Measurements from ENCODE around the gene STX5. TPM values are rescaled to one million over a fixed set of nuclear protein-coding genes. Genes with fewer than 3 reads are reported as not detected.
A peak's percentile ranks its signal among the peaks of the same experiment; 100 is the strongest.

Gene STX5
- total RNA-seq, 2 experiments from 2014 or later, result 30.6 to 41.0 TPM

DNA sequence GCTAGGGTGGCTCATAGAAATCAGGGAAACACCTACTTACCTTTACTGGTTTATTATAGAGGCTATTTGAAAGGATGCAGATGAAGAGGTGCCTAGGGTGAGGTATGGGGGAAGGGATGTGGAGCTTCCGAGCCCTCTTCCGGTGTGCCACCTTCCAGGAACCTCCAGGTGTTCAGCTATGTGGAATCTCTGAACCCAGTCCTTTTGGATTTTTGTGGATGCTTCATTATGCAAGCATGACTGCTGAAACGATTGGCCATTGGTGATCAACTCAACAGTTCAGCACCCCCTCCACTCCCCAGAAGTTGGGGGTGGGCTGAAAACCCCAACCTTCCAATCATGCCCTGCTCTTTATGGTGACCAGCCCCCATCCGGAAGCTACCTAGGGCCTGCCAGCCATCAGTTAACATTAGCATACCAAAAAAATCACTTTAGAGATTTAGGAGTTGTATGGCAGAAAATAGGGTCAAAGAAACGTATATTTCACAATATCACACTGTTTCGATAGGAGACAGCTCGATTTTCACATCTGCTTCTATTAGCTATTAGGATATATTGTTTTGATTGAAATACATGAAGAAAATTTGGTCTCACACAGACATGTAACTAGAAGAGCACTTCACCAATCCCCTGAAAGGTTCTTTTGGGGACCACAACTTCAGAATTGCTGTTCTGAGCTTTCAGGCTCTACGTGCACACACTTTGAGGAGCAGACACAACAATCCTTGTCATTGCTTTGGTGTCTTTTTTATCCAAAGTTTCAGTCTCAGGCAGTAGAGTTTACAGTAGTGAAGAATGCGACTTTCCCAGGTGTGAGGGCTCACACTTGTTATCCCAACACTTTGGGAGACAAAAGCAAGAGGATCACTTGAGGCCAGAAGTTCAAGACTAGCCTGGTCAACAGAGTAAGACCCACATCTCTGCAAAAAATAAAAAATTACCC is 73.7 kb downstream of the STX5 start:
- no peak overlapping the region for H3K27ac ChIP-seq (ENCODE audit: low read depth, low read length, poor library complexity, severe bottlenecking)
- POLR2A ChIA-PET, result interaction anchor here (0.6 to 1.4 kb wide), 4 partner anchors 10 to 99 kb away, joined by 3 to 8 read pairs (median 4); partner anchors contain the start of gene TAF6L
- no peak for DNase-seq (ENCODE audit: low spot score)
- peaks cover 5% of the 10 kb centered on the region; the same call in 1 of the 2 replicates for H3K36me3 ChIP-seq (ENCODE audit: insufficient read depth, low read length)
- H3K9me2 ChIP-seq (ENCODE audit: insufficient read depth, low read length), result no peaks in the 10 kb centered on the region
- CTCF ChIA-PET (ENCODE audit: unreplicated experiment), result interaction anchor here (0.5 kb wide), 2 partner anchors 72 to 213 kb away, joined by 9 to 13 read pairs; no protein-coding TSS in a partner anchor
- BruUV-seq (replicated peaks), result no TSS peak
- TF ChIP-seq EZH2phosphoT487 (IDR thresholded peaks at IDR 0.05; ENCODE audit: borderline replicate concordance, low read depth, low read length), result no peak
- TF ChIP-seq, protein P1, sequence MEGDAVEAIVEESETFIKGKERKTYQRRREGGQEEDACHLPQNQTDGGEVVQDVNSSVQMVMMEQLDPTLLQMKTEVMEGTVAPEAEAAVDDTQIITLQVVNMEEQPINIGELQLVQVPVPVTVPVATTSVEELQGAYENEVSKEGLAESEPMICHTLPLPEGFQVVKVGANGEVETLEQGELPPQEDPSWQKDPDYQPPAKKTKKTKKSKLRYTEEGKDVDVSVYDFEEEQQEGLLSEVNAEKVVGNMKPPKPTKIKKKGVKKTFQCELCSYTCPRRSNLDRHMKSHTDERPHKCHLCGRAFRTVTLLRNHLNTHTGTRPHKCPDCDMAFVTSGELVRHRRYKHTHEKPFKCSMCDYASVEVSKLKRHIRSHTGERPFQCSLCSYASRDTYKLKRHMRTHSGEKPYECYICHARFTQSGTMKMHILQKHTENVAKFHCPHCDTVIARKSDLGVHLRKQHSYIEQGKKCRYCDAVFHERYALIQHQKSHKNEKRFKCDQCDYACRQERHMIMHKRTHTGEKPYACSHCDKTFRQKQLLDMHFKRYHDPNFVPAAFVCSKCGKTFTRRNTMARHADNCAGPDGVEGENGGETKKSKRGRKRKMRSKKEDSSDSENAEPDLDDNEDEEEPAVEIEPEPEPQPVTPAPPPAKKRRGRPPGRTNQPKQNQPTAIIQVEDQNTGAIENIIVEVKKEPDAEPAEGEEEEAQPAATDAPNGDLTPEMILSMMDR (conservative IDR thresholded peaks at IDR 0.05; ENCODE audit: low read length), result no peak
- H3K4me1 ChIP-seq (ENCODE audit: insufficient read depth, low read length, poor library complexity, severe bottlenecking), result peaks cover 27% of the 10 kb centered on the region
- intact Hi-C loops (cut with micrococcal nuclease; ENCODE audit: unreplicated experiment), result no loop called here
- H3K4me2 ChIP-seq (ENCODE audit: low read length), result no peak overlapping the region
- peaks cover 17% of the 10 kb centered on the region; the same call in 1 of the 2 replicates for H3K79me2 ChIP-seq (ENCODE audit: insufficient read depth, low read depth, low read length)
- no peaks in the 10 kb centered on the region for H4K20me1 ChIP-seq (ENCODE audit: insufficient read depth, low read length)
- no peak overlapping the region for H3K4me3 ChIP-seq (ENCODE audit: low read depth, low read length, poor library complexity, severe bottlenecking)
- H2AFZ ChIP-seq (ENCODE audit: low read length), result peak overlapping the region; percentile 1; the same call in 1 of the 2 replicates
- H3K9me3 ChIP-seq (ENCODE audit: low read length), result no peaks in the 10 kb centered on the region

Small RNAs within 50 kb of the gene (microRNA-seq; reads per million reads assigned to microRNA genes)
- gene MIR6514 (ENCODE audit: borderline replicate concordance) (not detected), gene MIR6748 (ENCODE audit: borderline replicate concordance) (not detected)

Small RNAs within 50 kb of the gene (small RNA-seq; reads per million reads assigned to genes)
- gene MIR6514, result not detected
- gene RF00099, result not detected
- not detected for gene RNU6-118P
- gene SNORD22, result not detected
- gene SNORD26, result not detected
- gene SNORD27, result not detected
- not detected for gene SNORD28
- 66.7 reads per million, percentile 99 among the genes with 10 or more reads in this experiment for gene SNORD30

Other genes starting within 250 kb of the STX5 start
- gene TUT1, start 240.5 kb downstream of the STX5 start, total RNA-seq (2014; rRNA removed; shearing (Covaris generic)), result 15.6 and 22.5 TPM in 2 replicates
- gene TUT1, start 240.5 kb downstream of the STX5 start, total RNA-seq (2022), result 38.2 and 40.4 TPM in 2 replicates
- 130 and 133 TPM in 2 replicates for gene MTA2, start 230.2 kb downstream of the STX5 start, total RNA-seq (2014; rRNA removed; shearing (Covaris generic))
- gene MTA2, start 230.2 kb downstream of the STX5 start, total RNA-seq (2022), result 162 and 174 TPM in 2 replicates
- 41.2 and 52.8 TPM in 2 replicates for gene EML3, start 219.3 kb downstream of the STX5 start, total RNA-seq (2014; rRNA removed; shearing (Covaris generic))
- 81.6 and 92.6 TPM in 2 replicates for gene EML3, start 219.3 kb downstream of the STX5 start, total RNA-seq (2022)
- 0.69 and 1.1 TPM in 2 replicates for gene ROM1, start 218.8 kb downstream of the STX5 start, total RNA-seq (2014; rRNA removed; shearing (Covaris generic))
- 1.2 and 2.5 TPM in 2 replicates for gene ROM1, start 218.8 kb downstream of the STX5 start, total RNA-seq (2022)
- 55.8 and 74.3 TPM in 2 replicates for gene B3GAT3, start 210.1 kb downstream of the STX5 start, total RNA-seq (2014; rRNA removed; shearing (Covaris generic))
- 66.2 and 71.3 TPM in 2 replicates for gene B3GAT3, start 210.1 kb downstream of the STX5 start, total RNA-seq (2022)
- 91.4 and 108 TPM in 2 replicates for gene GANAB, start 185.4 kb downstream of the STX5 start, total RNA-seq (2014; rRNA removed; shearing (Covaris generic))
- 205 and 217 TPM in 2 replicates for gene GANAB, start 185.4 kb downstream of the STX5 start, total RNA-seq (2022)
- gene INTS5, start 178.7 kb downstream of the STX5 start, total RNA-seq (2014; rRNA removed; shearing (Covaris generic)), result 22.5 and 25.5 TPM in 2 replicates
- 22.1 and 25.1 TPM in 2 replicates for gene INTS5, start 178.7 kb downstream of the STX5 start, total RNA-seq (2022)
- gene C11orf98, start 166.8 kb downstream of the STX5 start, total RNA-seq (2014; rRNA removed; shearing (Covaris generic)), result 148 and 194 TPM in 2 replicates
- gene C11orf98, start 166.8 kb downstream of the STX5 start, total RNA-seq (2022), result 84.4 and 105 TPM in 2 replicates
- 88.4 and 90.8 TPM in 2 replicates for gene CSKMT, start 166.7 kb downstream of the STX5 start, total RNA-seq (2014; rRNA removed; shearing (Covaris generic))
- 52.6 and 80.1 TPM in 2 replicates for gene CSKMT, start 166.7 kb downstream of the STX5 start, total RNA-seq (2022)
- gene UQCC3, start 160.4 kb downstream of the STX5 start, total RNA-seq (2014; rRNA removed; shearing (Covaris generic)), result 40.0 and 40.3 TPM in 2 replicates
- 13.1 and 15.5 TPM in 2 replicates for gene UQCC3, start 160.4 kb downstream of the STX5 start, total RNA-seq (2022)
- 7.1 and 9.3 TPM in 2 replicates for gene LBHD1, start 159.8 kb downstream of the STX5 start, total RNA-seq (2014; rRNA removed; shearing (Covaris generic))
- gene LBHD1, start 159.8 kb downstream of the STX5 start, total RNA-seq (2022), result 22.3 and 22.8 TPM in 2 replicates
- 101 and 123 TPM in 2 replicates for gene UBXN1, start 153.0 kb downstream of the STX5 start, total RNA-seq (2014; rRNA removed; shearing (Covaris generic))
- 129 and 140 TPM in 2 replicates for gene UBXN1, start 153.0 kb downstream of the STX5 start, total RNA-seq (2022)
- gene LRRN4CL, start 142.5 kb downstream of the STX5 start, total RNA-seq (2014; rRNA removed; shearing (Covaris generic)), result 0.79 and 1.3 TPM in 2 replicates
- 0.65 TPM in 2 replicates for gene LRRN4CL, start 142.5 kb downstream of the STX5 start, total RNA-seq (2022)
- gene BSCL2, start 124.6 kb downstream of the STX5 start, total RNA-seq (2014; rRNA removed; shearing (Covaris generic)), result 20.7 and 21.6 TPM in 2 replicates
- 46.2 and 46.7 TPM in 2 replicates for gene BSCL2, start 124.6 kb downstream of the STX5 start, total RNA-seq (2022)
- gene GNG3, start 124.4 kb downstream of the STX5 start, total RNA-seq (2014; rRNA removed; shearing (Covaris generic)), result not detected in 2 replicates
- not detected in 2 replicates for gene GNG3, start 124.4 kb downstream of the STX5 start, total RNA-seq (2022)
- gene HNRNPUL2, start 104.6 kb downstream of the STX5 start, total RNA-seq (2014; rRNA removed; shearing (Covaris generic)), result 8.3 and 19.2 TPM in 2 replicates
- gene HNRNPUL2, start 104.6 kb downstream of the STX5 start, total RNA-seq (2022), result 59.2 and 64.4 TPM in 2 replicates
- 36.7 and 51.7 TPM in 2 replicates for gene TTC9C, start 103.6 kb downstream of the STX5 start, total RNA-seq (2014; rRNA removed; shearing (Covaris generic))
- 70.2 and 75.1 TPM in 2 replicates for gene TTC9C, start 103.6 kb downstream of the STX5 start, total RNA-seq (2022)
- 11.1 and 11.8 TPM in 2 replicates for gene ZBTB3, start 77.9 kb downstream of the STX5 start, total RNA-seq (2014; rRNA removed; shearing (Covaris generic))
- gene ZBTB3, start 77.9 kb downstream of the STX5 start, total RNA-seq (2022), result 10.7 and 11.3 TPM in 2 replicates
- 108 and 118 TPM in 2 replicates for gene POLR2G, start 70.5 kb downstream of the STX5 start, total RNA-seq (2014; rRNA removed; shearing (Covaris generic))
- gene POLR2G, start 70.5 kb downstream of the STX5 start, total RNA-seq (2022), result 115 and 118 TPM in 2 replicates
- 23.7 and 26.1 TPM in 2 replicates for gene TAF6L, start 60.7 kb downstream of the STX5 start, total RNA-seq (2014; rRNA removed; shearing (Covaris generic))
- gene TAF6L, start 60.7 kb downstream of the STX5 start, total RNA-seq (2022), result 24.1 and 29.9 TPM in 2 replicates
- 22.8 and 33.1 TPM in 2 replicates for gene TMEM179B, start 44.6 kb downstream of the STX5 start, total RNA-seq (2014; rRNA removed; shearing (Covaris generic))
- 18.6 and 21.5 TPM in 2 replicates for gene TMEM179B, start 44.6 kb downstream of the STX5 start, total RNA-seq (2022)
- 32.6 and 42.9 TPM in 2 replicates for gene TMEM223, start 40.0 kb downstream of the STX5 start, total RNA-seq (2014; rRNA removed; shearing (Covaris generic))
- 15.8 and 24.4 TPM in 2 replicates for gene TMEM223, start 40.0 kb downstream of the STX5 start, total RNA-seq (2022)
- gene NXF1, start 26.6 kb downstream of the STX5 start, total RNA-seq (2014; rRNA removed; shearing (Covaris generic)), result 35.1 and 53.3 TPM in 2 replicates
- 50.5 and 62.0 TPM in 2 replicates for gene NXF1, start 26.6 kb downstream of the STX5 start, total RNA-seq (2022)
- gene TEX54, start 790 bp upstream of the STX5 start, total RNA-seq (2014; rRNA removed; shearing (Covaris generic)), result 1.0 TPM in 1 of 2 replicates, not detected in the other
- gene TEX54, start 790 bp upstream of the STX5 start, total RNA-seq (2022), result 0.89 TPM in 1 of 2 replicates, not detected in the other
- gene WDR74, start 7.5 kb upstream of the STX5 start, total RNA-seq (2014; rRNA removed; shearing (Covaris generic)), result 139 and 169 TPM in 2 replicates
- gene WDR74, start 7.5 kb upstream of the STX5 start, total RNA-seq (2022), result 85.0 and 98.4 TPM in 2 replicates
- gene SLC3A2, start 48.8 kb upstream of the STX5 start, total RNA-seq (2014; rRNA removed; shearing (Covaris generic)), result 289 and 291 TPM in 2 replicates
- gene SLC3A2, start 48.8 kb upstream of the STX5 start, total RNA-seq (2022), result 321 and 339 TPM in 2 replicates
- not detected in 2 replicates for gene CHRM1, start 89.3 kb upstream of the STX5 start, total RNA-seq (2014; rRNA removed; shearing (Covaris generic))
- gene CHRM1, start 89.3 kb upstream of the STX5 start, total RNA-seq (2022), result not detected in 2 replicates
- not detected in 2 replicates for gene SLC22A6, start 152.9 kb upstream of the STX5 start, total RNA-seq (2014; rRNA removed; shearing (Covaris generic))
- gene SLC22A6, start 152.9 kb upstream of the STX5 start, total RNA-seq (2022), result not detected in 2 replicates
- gene SLC22A8, start 183.8 kb upstream of the STX5 start, total RNA-seq (2014; rRNA removed; shearing (Covaris generic)), result not detected in 2 replicates
- not detected in 2 replicates for gene SLC22A8, start 183.8 kb upstream of the STX5 start, total RNA-seq (2022)

Data from OCI-LY7 (cell line).